A549 (cell line): ENCODE data around the gene RASA2. TPM values are rescaled to one million over a fixed set of nuclear protein-coding genes. Genes with fewer than 3 reads are reported as not detected.

Experiments used
- ATAC-seq, 2 experiments: fragments of 200-7000 bp in 1 of 2; fragments of >200 bp in 1 of 2; cut with Nextera tagmentation in 1 of 2; cut with Tn5 transposase in 1 of 2; 3 replicates each; pipeline versions ENCODE4 v1.8.0 to v1.9.1; 2018 to 2020; ENCODE audit warnings: mild to moderate bottlenecking in 1 of 2, moderate library complexity in 1 of 2
- CTCF ChIA-PET: fragments of 300-600 bp; sonication (Branson Sonifier 250); formaldehyde crosslinking; extraction: SDS; loops from one replicate; lab custom pipeline; 2021; ENCODE audit warnings: antibody characterized with exemption, inconsistent platforms; lab: Yijun Ruan, JAX
- POLR2A ChIA-PET: fragments of 350-600 bp; formaldehyde crosslinking; extraction: SDS; loops from one replicate; lab custom pipeline; 2021; ENCODE audit warnings: antibody characterized with exemption, inconsistent platforms; lab: Yijun Ruan, JAX
- DNase-seq, 2 experiments: peaks; one replicate each; pipeline versions ENCODE4 v3.0.0 to v3.0.0-alpha.2; 2011 to 2016; ENCODE audit warnings: low read depth in 1 of 2, low spot score in 1 of 2
- FAIRE-seq: peaks from 2 replicates; lab custom pipeline; 2011; peaks lifted over from hg19 to GRCh38; lab: Jason Lieb, UNC
- H3K27ac ChIP-seq, 2 experiments: fragments of >200 bp; sonication (Bioruptor Twin); formaldehyde crosslinking; 3 replicates each; pipeline ENCODE4 v1.5.1; 2016 to 2017
- H3K4me1 ChIP-seq: fragments of >200 bp; sonication (Bioruptor Twin); formaldehyde crosslinking; 3 replicates; pipeline ENCODE4 v1.6.1; 2016
- H3K4me2 ChIP-seq: fragments of >200 bp; sonication (Bioruptor Twin); formaldehyde crosslinking; 3 replicates; pipeline ENCODE4 v1.6.1; 2016
- H3K4me3 ChIP-seq: fragments of >200 bp; sonication (Bioruptor Twin); formaldehyde crosslinking; 3 replicates; pipeline ENCODE4 v1.5.1; 2016
- H3K9me3 ChIP-seq: fragments of >200 bp; sonication (Bioruptor Twin); formaldehyde crosslinking; 3 replicates; pipeline ENCODE4 v1.6.1; 2016
- BHLHE40 ChIP-seq: IDR thresholded peaks from 2 replicates; pipeline ENCODE4 v1.6.1; 2012; ENCODE audit warnings: low read depth, low read length, inconsistent platforms
- CHD2 ChIP-seq: fragments of 150-350 bp; IDR thresholded peaks from 2 replicates; pipeline ENCODE4 v1.6.1; 2014; ENCODE audit warnings: low read length; ENCODE audit not compliant: partially characterized antibody
- EHMT2 ChIP-seq: fragments of 200-600 bp; sonication (generic); IDR thresholded peaks from 2 replicates; pipeline ENCODE4 v1.6.1; 2016; ENCODE audit warnings: antibody characterized with exemption, low read depth, mild to moderate bottlenecking, moderate library complexity
- FOXS1 ChIP-seq: fragments of 250-450 bp; sonication (Bioruptor Pico); IDR thresholded peaks from 2 replicates; pipeline ENCODE4 v1.5.0; 2020; ENCODE audit warnings: mild to moderate bottlenecking, moderate library complexity
- GATA3 ChIP-seq: IDR thresholded peaks from 2 replicates; pipeline ENCODE4 v1.6.1; 2012; ENCODE audit warnings: borderline replicate concordance
- HOXA7 ChIP-seq: fragments of 250-450 bp; sonication (Bioruptor Pico); IDR thresholded peaks from 2 replicates; pipeline ENCODE4 v1.5.0; 2020; ENCODE audit warnings: mild to moderate bottlenecking, moderate library complexity
- HOXB13 ChIP-seq: fragments of 250-450 bp; sonication (Bioruptor Pico); IDR thresholded peaks from 2 replicates; pipeline ENCODE4 v1.5.0; 2020; ENCODE audit warnings: low read depth, mild to moderate bottlenecking, moderate library complexity
- HOXB5 ChIP-seq: fragments of 250-450 bp; sonication (Bioruptor Pico); IDR thresholded peaks from 2 replicates; pipeline ENCODE4 v1.5.0; 2020; ENCODE audit warnings: mild to moderate bottlenecking, moderate library complexity
- JUNB ChIP-seq: fragments of >200 bp; sonication (Bioruptor Twin); formaldehyde crosslinking; IDR thresholded peaks from 2 replicates; pipeline ENCODE4 v1.6.1; 2016
- KDM1A ChIP-seq: fragments of 200-600 bp; sonication (generic); IDR thresholded peaks from 2 replicates; pipeline ENCODE4 v1.6.1; 2016; ENCODE audit warnings: low read depth, mild to moderate bottlenecking
- KDM5A ChIP-seq: fragments of 200-600 bp; sonication (generic); IDR thresholded peaks from 2 replicates; pipeline ENCODE4 v1.6.1; 2016; ENCODE audit warnings: antibody characterized with exemption, mild to moderate bottlenecking
- MAFK ChIP-seq: fragments of 450-650 bp; IDR thresholded peaks from 2 replicates; pipeline ENCODE4 v1.6.1; 2014; ENCODE audit not compliant: partially characterized antibody
- MAZ ChIP-seq: fragments of 150-350 bp; IDR thresholded peaks from 2 replicates; pipeline ENCODE4 v1.6.1; 2014; ENCODE audit warnings: antibody characterized with exemption, low read depth, low read length, borderline replicate concordance
- MYC ChIP-seq: IDR thresholded peaks from 2 replicates; pipeline ENCODE4 v1.6.1; 2012; ENCODE audit warnings: mild to moderate bottlenecking, inconsistent platforms, low read length, improper control_type of control experiment, borderline replicate concordance
- NPAS2 ChIP-seq: fragments of 250-450 bp; sonication (Bioruptor Pico); IDR thresholded peaks from 2 replicates; pipeline ENCODE4 v1.8.0; 2022; ENCODE audit warnings: mild to moderate bottlenecking, moderate library complexity, borderline replicate concordance
- NR3C1 ChIP-seq: fragments of >200 bp; sonication (Bioruptor Twin); formaldehyde crosslinking; IDR thresholded peaks from 3 replicates; pipeline ENCODE4 v1.6.1; 2017
- PHF8 ChIP-seq: fragments of 200-600 bp; sonication (generic); IDR thresholded peaks from 2 replicates; pipeline ENCODE4 v1.6.1; 2016; ENCODE audit warnings: low read depth, mild to moderate bottlenecking, antibody characterized with exemption, moderate library complexity, borderline replicate concordance
- POLR2A ChIP-seq: IDR thresholded peaks from 2 replicates; pipeline ENCODE4 v1.6.1; 2012; ENCODE audit warnings: mild to moderate bottlenecking, low read length
- POLR2AphosphoS2 ChIP-seq: conservative IDR thresholded peaks from 2 replicates; pipeline ENCODE4 v1.6.1; 2012; ENCODE audit warnings: low read length, improper control_type of control experiment, inconsistent platforms
- RARB ChIP-seq: fragments of 250-450 bp; sonication (Bioruptor Pico); IDR thresholded peaks from 2 replicates; pipeline ENCODE4 v1.8.0; 2021; ENCODE audit warnings: mild to moderate bottlenecking, moderate library complexity
- RFX5 ChIP-seq: fragments of 450-650 bp; IDR thresholded peaks from 2 replicates; pipeline ENCODE4 v1.7.1; 2014; ENCODE audit warnings: antibody characterized with exemption, mild to moderate bottlenecking, moderate library complexity
- ZFP36 ChIP-seq: fragments of 450-650 bp; IDR thresholded peaks from 2 replicates; pipeline ENCODE4 v1.6.1; 2014; ENCODE audit warnings: borderline replicate concordance; ENCODE audit not compliant: partially characterized antibody
- ZNF302 ChIP-seq: fragments of 250-450 bp; sonication (Bioruptor Pico); IDR thresholded peaks from 2 replicates; pipeline ENCODE4 v1.9.0; 2021; ENCODE audit warnings: inconsistent platforms, mild to moderate bottlenecking, moderate library complexity
- WGBS: methylation state at CpG from one replicate; pipeline ENCODE4 v1.1.6; 2017; ENCODE audit errors: missing lambda C conversion rate; 5-methylcytosine and 5-hydroxymethylcytosine counted together
- polyA plus RNA-seq, 4 experiments: library from polyadenylated mRNA; depleted of rRNA in 3 of 4; stranded (reverse); fragments of >200 nt; fragmentation: RNase III in 1 of 4; extraction: RNeasy Plus Mini Kit Qiagen cat#74134 plus additional on column Dnase treatment in 1 of 4; gene quantifications; 2 replicates in 3 of 4; 3 replicates in 1 of 4; pipeline ENCODE4 v1.2.3, GENCODE V29; 2011 to 2017
- TF ChIP-seq, protein P1 (sequence below): fragments of 150-350 bp; IDR thresholded peaks from 2 replicates; pipeline ENCODE4 v1.6.1; 2014; ENCODE audit warnings: low read depth, mild to moderate bottlenecking, low read length
- TF ChIP-seq, protein P2 (sequence below): fragments of >200 bp; sonication (Bioruptor Twin); formaldehyde crosslinking; IDR thresholded peaks from 3 replicates; pipeline ENCODE4 v1.6.1; 2016
- TF ChIP-seq, protein P3 (sequence below): fragments of 200-600 bp; sonication (generic); IDR thresholded peaks from 2 replicates; pipeline ENCODE4 v1.6.1; 2016; ENCODE audit warnings: antibody characterized with exemption, mild to moderate bottlenecking, moderate library complexity
- TF ChIP-seq, protein P4 (sequence below): IDR thresholded peaks from 2 replicates; pipeline ENCODE4 v1.6.1; 2012; ENCODE audit warnings: low read depth, borderline replicate concordance

RASA2 gene
- polyA plus RNA-seq, 2 of the 4 experiments (the other 2 are of a cell fraction): 6.7 to 12.0 TPM

DNA sequence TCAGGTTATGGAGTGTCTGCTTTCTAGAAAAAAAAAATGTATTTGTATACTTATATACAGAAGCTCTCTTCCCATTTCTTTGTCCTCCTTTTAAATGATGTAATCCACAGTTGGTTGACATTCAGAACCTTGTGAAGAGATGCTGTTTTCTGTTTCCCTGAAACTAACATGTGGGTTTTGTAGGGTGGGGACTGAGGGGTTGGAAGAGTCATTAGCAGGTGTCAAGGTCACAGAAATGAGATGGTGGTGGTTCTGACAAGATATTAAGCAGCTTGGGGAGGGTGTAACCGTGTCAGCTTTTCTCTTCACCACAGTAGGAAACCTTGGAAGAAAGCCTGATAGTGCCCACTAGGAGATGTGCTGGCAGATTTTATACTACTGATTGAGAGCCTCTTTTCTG is 2.4 kb downstream of the RASA2 start:
- FAIRE-seq: no peak
- ChIA-PET POLR2A (interaction anchor here (0.6 kb wide), 1 partner anchor 160 kb away, joined by 3 read pairs; no protein-coding TSS in a partner anchor), CTCF (interaction anchor here (0.8 to 1.2 kb wide), 2 partner anchors 8 to 24 kb away, joined by 3 to 4 read pairs; no protein-coding TSS in a partner anchor)
- TF ChIP-seq ZNF302 (CRISPR knock-in tag) (no peak), ZFP36 (no peak), CHD2 (no peak), POLR2A (no peak), NR3C1 (no peak), JUNB (no peak), RARB (no peak), BHLHE40 (no peak), EHMT2 (no peak)
- TF ChIP-seq, protein P1, sequence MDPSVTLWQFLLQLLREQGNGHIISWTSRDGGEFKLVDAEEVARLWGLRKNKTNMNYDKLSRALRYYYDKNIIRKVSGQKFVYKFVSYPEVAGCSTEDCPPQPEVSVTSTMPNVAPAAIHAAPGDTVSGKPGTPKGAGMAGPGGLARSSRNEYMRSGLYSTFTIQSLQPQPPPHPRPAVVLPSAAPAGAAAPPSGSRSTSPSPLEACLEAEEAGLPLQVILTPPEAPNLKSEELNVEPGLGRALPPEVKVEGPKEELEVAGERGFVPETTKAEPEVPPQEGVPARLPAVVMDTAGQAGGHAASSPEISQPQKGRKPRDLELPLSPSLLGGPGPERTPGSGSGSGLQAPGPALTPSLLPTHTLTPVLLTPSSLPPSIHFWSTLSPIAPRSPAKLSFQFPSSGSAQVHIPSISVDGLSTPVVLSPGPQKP: no peak
- TF ChIP-seq, protein P2, sequence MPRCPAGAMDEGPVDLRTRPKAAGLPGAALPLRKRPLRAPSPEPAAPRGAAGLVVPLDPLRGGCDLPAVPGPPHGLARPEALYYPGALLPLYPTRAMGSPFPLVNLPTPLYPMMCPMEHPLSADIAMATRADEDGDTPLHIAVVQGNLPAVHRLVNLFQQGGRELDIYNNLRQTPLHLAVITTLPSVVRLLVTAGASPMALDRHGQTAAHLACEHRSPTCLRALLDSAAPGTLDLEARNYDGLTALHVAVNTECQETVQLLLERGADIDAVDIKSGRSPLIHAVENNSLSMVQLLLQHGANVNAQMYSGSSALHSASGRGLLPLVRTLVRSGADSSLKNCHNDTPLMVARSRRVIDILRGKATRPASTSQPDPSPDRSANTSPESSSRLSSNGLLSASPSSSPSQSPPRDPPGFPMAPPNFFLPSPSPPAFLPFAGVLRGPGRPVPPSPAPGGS: no peak
- Histone ChIP-seq H3K9me3 (no peaks in the 10 kb centered on the region), H3K4me1 (peaks cover 41% of the 10 kb centered on the region), H3K4me3 (no peak overlapping the region), H3K27ac (no peak overlapping the region), H3K4me2 (peak overlapping the region; percentile 97)
- no peak for ATAC-seq
- DNase-seq: no peak
- WGBS: 22% methylated on average over 1 of the region's 1 CpG

DNA sequence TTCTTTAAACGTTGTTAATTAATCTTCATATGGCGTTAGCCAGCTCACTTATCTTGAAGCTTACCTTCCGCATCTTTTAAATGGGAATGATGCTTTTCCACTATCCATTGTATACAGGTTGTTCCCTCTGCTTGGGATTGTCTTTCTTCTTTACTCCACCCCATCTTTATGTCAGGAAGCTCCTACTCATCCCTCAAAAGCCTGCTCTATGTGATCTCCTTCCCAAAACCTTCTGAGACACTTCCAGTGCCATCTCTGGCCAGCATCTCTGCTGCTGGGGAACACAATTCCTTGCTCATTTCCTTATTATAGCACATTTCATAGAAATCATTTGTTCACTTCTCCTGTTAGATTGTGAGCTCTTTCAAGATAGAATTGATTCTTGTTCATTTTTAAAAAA is 4.3 kb downstream of the RASA2 start:
- no peak for TF ChIP-seq MAFK
- TF ChIP-seq KDM5A: no peak
- TF ChIP-seq EHMT2: no peak
- TF ChIP-seq, protein P1: no peak
- TF ChIP-seq KDM1A: no peak
- TF ChIP-seq HOXB5 (CRISPR knock-in tag): no peak
- TF ChIP-seq HOXA7 (CRISPR knock-in tag): no peak
- no peak for TF ChIP-seq MAZ
- no peak for TF ChIP-seq RFX5
- no peak for TF ChIP-seq BHLHE40
- TF ChIP-seq GATA3: no peak
- POLR2A ChIA-PET: no interaction called here
- no peak for ATAC-seq
- Histone ChIP-seq H3K9me3 (no peaks in the 10 kb centered on the region), H3K4me3 (no peak overlapping the region), H3K4me2 (no peak overlapping the region), H3K27ac (no peak overlapping the region), H3K4me1 (peaks cover 29% of the 10 kb centered on the region)
- DNase-seq: no peak
- 90% methylated on average over 3 of the region's 3 CpGs for WGBS
- CTCF ChIA-PET: interaction anchor here (0.9 to 1.5 kb wide), 4 partner anchors 9 to 67 kb away, joined by 3 to 4 read pairs (median 4); no protein-coding TSS in a partner anchor
- FAIRE-seq: no peak

DNA sequence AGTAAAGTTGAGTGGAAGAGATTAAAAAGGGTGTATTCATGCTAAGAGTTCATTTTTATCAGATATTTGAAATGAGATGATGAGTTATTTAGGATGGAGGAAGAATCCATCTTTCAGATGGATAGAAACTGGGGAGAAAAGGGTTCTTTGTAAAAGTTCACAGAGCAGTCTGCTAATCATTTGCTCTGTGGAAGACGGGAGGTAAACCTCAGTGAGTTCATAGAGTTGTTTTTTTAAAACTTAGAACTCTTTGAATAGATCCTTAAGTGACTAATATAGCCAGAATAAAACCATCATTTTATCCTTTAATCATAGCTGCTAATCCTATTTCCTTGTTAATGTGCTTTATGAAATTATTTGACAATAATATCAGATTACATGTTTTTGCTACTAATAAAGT is 5.1 kb downstream of the RASA2 start:
- H3K4me1 ChIP-seq: peaks cover 25% of the 10 kb centered on the region
- H3K27ac ChIP-seq: no peak overlapping the region
- ATAC-seq: no peak
- FAIRE-seq: peak; percentile 18
- H3K9me3 ChIP-seq: no peaks in the 10 kb centered on the region
- H3K4me2 ChIP-seq: no peak overlapping the region
- CTCF ChIA-PET: interaction anchor here (1.0 to 1.4 kb wide), 3 partner anchors 8 to 37 kb away, joined by 3 to 4 read pairs (median 4); no protein-coding TSS in a partner anchor
- WGBS: 57% methylated on average over 1 of the region's 1 CpG
- no peak overlapping the region for H3K4me3 ChIP-seq
- no peak for DNase-seq
- POLR2A ChIA-PET: no interaction called here
- TF ChIP-seq HOXB13 (CRISPR knock-in tag): no peak
- no peak for TF ChIP-seq CHD2
- no peak for TF ChIP-seq FOXS1 (CRISPR knock-in tag)
- TF ChIP-seq, protein P3, sequence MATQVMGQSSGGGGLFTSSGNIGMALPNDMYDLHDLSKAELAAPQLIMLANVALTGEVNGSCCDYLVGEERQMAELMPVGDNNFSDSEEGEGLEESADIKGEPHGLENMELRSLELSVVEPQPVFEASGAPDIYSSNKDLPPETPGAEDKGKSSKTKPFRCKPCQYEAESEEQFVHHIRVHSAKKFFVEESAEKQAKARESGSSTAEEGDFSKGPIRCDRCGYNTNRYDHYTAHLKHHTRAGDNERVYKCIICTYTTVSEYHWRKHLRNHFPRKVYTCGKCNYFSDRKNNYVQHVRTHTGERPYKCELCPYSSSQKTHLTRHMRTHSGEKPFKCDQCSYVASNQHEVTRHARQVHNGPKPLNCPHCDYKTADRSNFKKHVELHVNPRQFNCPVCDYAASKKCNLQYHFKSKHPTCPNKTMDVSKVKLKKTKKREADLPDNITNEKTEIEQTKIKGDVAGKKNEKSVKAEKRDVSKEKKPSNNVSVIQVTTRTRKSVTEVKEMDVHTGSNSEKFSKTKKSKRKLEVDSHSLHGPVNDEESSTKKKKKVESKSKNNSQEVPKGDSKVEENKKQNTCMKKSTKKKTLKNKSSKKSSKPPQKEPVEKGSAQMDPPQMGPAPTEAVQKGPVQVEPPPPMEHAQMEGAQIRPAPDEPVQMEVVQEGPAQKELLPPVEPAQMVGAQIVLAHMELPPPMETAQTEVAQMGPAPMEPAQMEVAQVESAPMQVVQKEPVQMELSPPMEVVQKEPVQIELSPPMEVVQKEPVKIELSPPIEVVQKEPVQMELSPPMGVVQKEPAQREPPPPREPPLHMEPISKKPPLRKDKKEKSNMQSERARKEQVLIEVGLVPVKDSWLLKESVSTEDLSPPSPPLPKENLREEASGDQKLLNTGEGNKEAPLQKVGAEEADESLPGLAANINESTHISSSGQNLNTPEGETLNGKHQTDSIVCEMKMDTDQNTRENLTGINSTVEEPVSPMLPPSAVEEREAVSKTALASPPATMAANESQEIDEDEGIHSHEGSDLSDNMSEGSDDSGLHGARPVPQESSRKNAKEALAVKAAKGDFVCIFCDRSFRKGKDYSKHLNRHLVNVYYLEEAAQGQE: no peak
- no peak for TF ChIP-seq POLR2AphosphoS2
- no peak for TF ChIP-seq MYC
- TF ChIP-seq MAFK: no peak
- no peak for TF ChIP-seq PHF8
- TF ChIP-seq NPAS2 (CRISPR knock-in tag): no peak
- TF ChIP-seq, protein P4, sequence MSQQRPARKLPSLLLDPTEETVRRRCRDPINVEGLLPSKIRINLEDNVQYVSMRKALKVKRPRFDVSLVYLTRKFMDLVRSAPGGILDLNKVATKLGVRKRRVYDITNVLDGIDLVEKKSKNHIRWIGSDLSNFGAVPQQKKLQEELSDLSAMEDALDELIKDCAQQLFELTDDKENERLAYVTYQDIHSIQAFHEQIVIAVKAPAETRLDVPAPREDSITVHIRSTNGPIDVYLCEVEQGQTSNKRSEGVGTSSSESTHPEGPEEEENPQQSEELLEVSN: no peak
